ENCODE results near the gene AKR1E2. TPM values are rescaled to one million over a fixed set of nuclear protein-coding genes. Genes with fewer than 3 reads are reported as not detected.

Gene AKR1E2
- total and polyA plus RNA-seq, 2 of the 8 experiments (the other 6 are each of a cell fraction or from before 2014, with no cell fraction given) = 2.6 to 3.5 TPM

DNA sequence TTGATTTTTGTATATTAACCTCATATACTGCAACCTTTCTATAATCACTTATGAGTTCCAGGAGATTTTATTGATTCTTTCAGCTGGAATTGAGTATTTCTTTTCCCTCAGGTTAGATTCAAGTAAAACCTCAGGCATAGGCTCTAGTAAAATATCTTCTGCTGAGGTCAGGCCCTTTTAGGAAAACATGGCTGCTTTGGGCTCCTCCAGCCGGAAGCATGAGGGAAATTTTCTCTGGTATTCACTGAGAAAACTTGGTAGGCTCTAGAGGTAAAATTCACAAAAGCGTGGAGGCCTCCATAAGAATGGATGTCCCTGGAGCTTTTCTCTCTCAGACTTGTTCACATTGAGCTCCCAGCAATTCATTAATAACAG, 56.7 kb downstream of the AKR1E2 start:
- H3K79me2 ChIP-seq (ENCODE audit: control insufficient read depth in 1 of 2, insufficient read depth in 2 of 2, low read length in 2 of 2) = no peaks in the 10 kb centered on the region
- no peaks in the 10 kb centered on the region for H3K23me2 ChIP-seq (ENCODE audit: low read depth, low read length)
- H3K4me1 ChIP-seq (replicated peaks in 1 of 4; ENCODE audit: control insufficient read depth in 3 of 4, insufficient read depth in 4 of 4, low read length in 3 of 4) = no peaks in the 10 kb centered on the region
- H2AFZ ChIP-seq (ENCODE audit: low read length) = no peak overlapping the region
- no peaks in the 10 kb centered on the region for H3K9me3 ChIP-seq (ENCODE audit: insufficient read depth in 2 of 2, low read depth in 1 of 2, low read length in 1 of 2)
- no peaks in the 10 kb centered on the region for H3K27me3 ChIP-seq (replicated peaks in 1 of 4; ENCODE audit: control insufficient read depth in 3 of 4, extremely low read depth in 1 of 4, insufficient read depth in 3 of 4, low read length in 3 of 4)
- no peak overlapping the region for H4K5ac ChIP-seq (ENCODE audit: insufficient read length, low read depth, low read length)
- H2BK12ac ChIP-seq (ENCODE audit: low read depth, low read length) = no peak overlapping the region
- H2AK5ac ChIP-seq (ENCODE audit: low read depth, low read length) = no peak overlapping the region
- H3K23ac ChIP-seq (ENCODE audit: insufficient read length) = no peak overlapping the region
- H3K56ac ChIP-seq (replicated peaks; ENCODE audit: insufficient read length, low read depth, low read length) = no peak overlapping the region
- H2BK15ac ChIP-seq (ENCODE audit: low read length) = no peak overlapping the region
- no peak overlapping the region for H3K14ac ChIP-seq (ENCODE audit: insufficient read length)
- no peak overlapping the region for H3K27ac ChIP-seq (ENCODE audit: low read depth, low read length)
- DNase-seq (ENCODE audit: low read depth in 1 of 2, low spot score in 2 of 2) = no peak
- ChIA-PET POLR2A (ENCODE audit: partially characterized antibody) (no interaction called here), CTCF (ENCODE audit: partially characterized antibody) (interaction anchor here (1.0 kb wide), 1 partner anchor 33 kb away, joined by 4 read pairs; no protein-coding TSS in a partner anchor)
- no peak overlapping the region for H4K91ac ChIP-seq (replicated peaks; ENCODE audit: insufficient read length, low read length)
- no peak overlapping the region for H3K18ac ChIP-seq (ENCODE audit: extremely low read depth, low read length)
- H3K36me3 ChIP-seq (ENCODE audit: control insufficient read depth in 2 of 4, insufficient read depth in 4 of 4, low read length in 3 of 4) = no peaks in the 10 kb centered on the region
- no peaks in the 10 kb centered on the region for H3K79me1 ChIP-seq (ENCODE audit: low read depth, low read length)
- H4K8ac ChIP-seq (ENCODE audit: extremely low read depth, insufficient read depth, low read length) = no peak overlapping the region
- H3K4me2 ChIP-seq (ENCODE audit: insufficient read depth in 1 of 2, low read depth in 2 of 2, low read length in 2 of 2) = no peak overlapping the region
- no peak overlapping the region for H3K9ac ChIP-seq (replicated peaks in 1 of 4; ENCODE audit: extremely low read depth in 1 of 4, low read depth in 3 of 4, low read length in 3 of 4)
- WGBS, 2 experiments (ENCODE audit: extremely low coverage in 1 of 2, insufficient coverage in 1 of 2, insufficient read length in 1 of 2, insufficient replicate concordance in 2 of 2, low coverage in 1 of 2, low lambda C conversion rate in 2 of 2, missing lambda C conversion rate in 1 of 2) = 76% methylated on average over 2 of the region's 2 CpGs; no CpG with 5 or more reads in 1 of the 2 experiments
- H3K4ac ChIP-seq (replicated peaks; ENCODE audit: insufficient read length, low read depth, low read length) = no peak overlapping the region
- no peak overlapping the region for H2BK120ac ChIP-seq (replicated peaks; ENCODE audit: low read depth, low read length)
- H4K20me1 ChIP-seq (replicated peaks in 1 of 2; ENCODE audit: control insufficient read depth in 1 of 2, insufficient read depth in 2 of 2, low read length in 2 of 2) = no peaks in the 10 kb centered on the region
- no peak overlapping the region for H2BK5ac ChIP-seq (ENCODE audit: low read depth, low read length)
- FAIRE-seq = no peak
- H2BK20ac ChIP-seq (ENCODE audit: low read length) = no peak overlapping the region
- H3K4me3 ChIP-seq (ENCODE audit: extremely low read depth in 1 of 4, insufficient read depth in 2 of 4, low read depth in 3 of 4, low read length in 4 of 4) = no peak overlapping the region
- TF ChIP-seq, protein P1, sequence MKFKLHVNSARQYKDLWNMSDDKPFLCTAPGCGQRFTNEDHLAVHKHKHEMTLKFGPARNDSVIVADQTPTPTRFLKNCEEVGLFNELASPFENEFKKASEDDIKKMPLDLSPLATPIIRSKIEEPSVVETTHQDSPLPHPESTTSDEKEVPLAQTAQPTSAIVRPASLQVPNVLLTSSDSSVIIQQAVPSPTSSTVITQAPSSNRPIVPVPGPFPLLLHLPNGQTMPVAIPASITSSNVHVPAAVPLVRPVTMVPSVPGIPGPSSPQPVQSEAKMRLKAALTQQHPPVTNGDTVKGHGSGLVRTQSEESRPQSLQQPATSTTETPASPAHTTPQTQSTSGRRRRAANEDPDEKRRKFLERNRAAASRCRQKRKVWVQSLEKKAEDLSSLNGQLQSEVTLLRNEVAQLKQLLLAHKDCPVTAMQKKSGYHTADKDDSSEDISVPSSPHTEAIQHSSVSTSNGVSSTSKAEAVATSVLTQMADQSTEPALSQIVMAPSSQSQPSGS (IDR thresholded peaks at IDR 0.05; ENCODE audit: low read length) = no peak
- no peak for TF ChIP-seq POLR2AphosphoS5 (IDR thresholded peaks at IDR 0.05; ENCODE audit: low read depth, low read length)
- TF ChIP-seq BACH1 (IDR thresholded peaks at IDR 0.05; ENCODE audit: low read length) = no peak
- no peak for TF ChIP-seq PHF8 (conservative IDR thresholded peaks at IDR 0.05; ENCODE audit: low read depth, low read length)
- no peak for TF ChIP-seq EZH2 (IDR thresholded peaks at IDR 0.05; ENCODE audit: low read depth, low read length, severe bottlenecking)
- TF ChIP-seq TAF7 (optimal IDR thresholded peaks at IDR 0.05; ENCODE audit: borderline replicate concordance, low read depth, low read length) = no peak
- no peak for TF ChIP-seq NANOG (IDR thresholded peaks at IDR 0.05; ENCODE audit: insufficient read depth, low read depth, low read length, poor library complexity, severe bottlenecking)
- no peak for TF ChIP-seq CEBPB (IDR thresholded peaks at IDR 0.05; ENCODE audit: low read depth, low read length)
- TF ChIP-seq JUND (IDR thresholded peaks at IDR 0.05; ENCODE audit: low read length) = no peak
- TF ChIP-seq, protein P2, sequence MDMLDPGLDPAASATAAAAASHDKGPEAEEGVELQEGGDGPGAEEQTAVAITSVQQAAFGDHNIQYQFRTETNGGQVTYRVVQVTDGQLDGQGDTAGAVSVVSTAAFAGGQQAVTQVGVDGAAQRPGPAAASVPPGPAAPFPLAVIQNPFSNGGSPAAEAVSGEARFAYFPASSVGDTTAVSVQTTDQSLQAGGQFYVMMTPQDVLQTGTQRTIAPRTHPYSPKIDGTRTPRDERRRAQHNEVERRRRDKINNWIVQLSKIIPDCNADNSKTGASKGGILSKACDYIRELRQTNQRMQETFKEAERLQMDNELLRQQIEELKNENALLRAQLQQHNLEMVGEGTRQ (IDR thresholded peaks at IDR 0.05; ENCODE audit: low read length) = no peak
- no peak for TF ChIP-seq YY1 (IDR thresholded peaks at IDR 0.05; ENCODE audit: low read depth, low read length)
- no peak for TF ChIP-seq RNF2 (IDR thresholded peaks at IDR 0.05; ENCODE audit: borderline replicate concordance, low read depth, low read length, missing control alignments, poor library complexity, severe bottlenecking)
